Peyer's patch (tissue), 4 donors: ENCODE results near the gene SEMA3F.

ENCODE experiments used
- CTCF ChIP-seq, 6 experiments: fragments of 450-650 bp in 4 of 6; fragments of 200-600 bp in 2 of 6; sonication (generic) in 1 of 6; IDR thresholded peaks; one replicate each; pipeline ENCODE4 v1.5.1; 2017 to 2019; ENCODE audit warnings: antibody characterized with exemption in 6 of 6, mild to moderate bottlenecking in 3 of 6, moderate library complexity in 1 of 6
- POLR2A ChIP-seq, 2 donors: fragments of 450-650 bp; IDR thresholded peaks; one replicate each; pipeline ENCODE4 v1.5.1; 2017; ENCODE audit warnings: antibody characterized with exemption in 2 of 2, mild to moderate bottlenecking in 2 of 2, moderate library complexity in 2 of 2

DNA sequence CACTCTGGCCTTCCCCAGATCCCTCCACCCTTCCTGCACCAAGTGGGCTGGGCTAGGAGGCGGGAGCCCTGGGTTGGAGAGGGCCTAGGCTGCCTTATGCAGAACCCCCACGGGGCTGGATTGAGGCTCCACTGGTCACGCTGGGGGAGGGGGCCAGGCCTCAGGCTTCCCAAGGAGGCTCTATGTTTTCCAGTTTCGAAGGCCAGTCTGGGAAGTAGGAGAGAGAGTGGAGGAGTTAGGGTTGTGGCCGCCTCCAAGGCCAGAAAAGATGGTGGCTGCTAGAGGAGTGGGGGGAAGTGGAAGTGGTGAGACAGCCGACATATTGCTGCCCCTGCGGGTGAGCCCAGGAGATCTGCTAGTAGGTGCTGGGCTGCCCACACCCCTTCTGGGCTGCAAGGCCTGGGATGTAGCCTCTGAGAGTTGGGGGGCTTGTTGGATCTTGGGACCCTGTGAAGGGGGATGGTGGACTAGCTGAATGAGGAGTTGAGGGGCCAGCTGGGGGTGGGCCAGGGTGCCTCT lies 82.1 kb downstream of the SEMA3F start:
- TF ChIP-seq CTCF (IDR thresholded peaks at IDR 0.05) (no peak), POLR2A (IDR thresholded peaks at IDR 0.05) (no peak)
